HG02852 (cell line): ENCODE data around the gene TES.
"Not testable (repeated sequence)": the region's sequence is repeated elsewhere in the genome, so short reads cannot be mapped to it uniquely, and the experiment has no call there.

Experiments
- ATAC-seq: cut with Tn5 transposase; IDR thresholded peaks from one replicate; pipeline ENCODE4 v1.9.1; 2021; ENCODE audit warnings: mild to moderate bottlenecking, moderate library complexity; ENCODE audit not compliant: unreplicated experiment

Gene TES

DNA sequence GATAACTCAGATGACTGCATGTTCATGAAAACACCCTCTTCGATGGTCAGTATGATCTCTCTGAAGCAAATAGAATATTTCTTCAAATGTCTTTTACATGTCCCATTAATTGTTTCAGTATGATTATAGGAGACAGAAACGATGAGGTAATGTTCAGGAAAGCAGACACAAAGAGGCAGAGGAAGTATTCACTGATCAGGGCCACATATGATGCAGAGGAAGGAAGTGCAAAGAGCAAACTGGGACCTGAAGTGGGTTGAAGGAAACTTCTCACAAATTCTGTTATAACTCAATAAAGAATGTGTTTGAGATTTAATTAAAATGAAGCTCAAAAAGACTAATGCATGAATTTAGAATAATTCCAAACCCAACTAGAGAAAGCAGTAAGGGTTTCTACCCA is 70.5 kb downstream of the TES start:
- ATAC-seq = no peak

DNA sequence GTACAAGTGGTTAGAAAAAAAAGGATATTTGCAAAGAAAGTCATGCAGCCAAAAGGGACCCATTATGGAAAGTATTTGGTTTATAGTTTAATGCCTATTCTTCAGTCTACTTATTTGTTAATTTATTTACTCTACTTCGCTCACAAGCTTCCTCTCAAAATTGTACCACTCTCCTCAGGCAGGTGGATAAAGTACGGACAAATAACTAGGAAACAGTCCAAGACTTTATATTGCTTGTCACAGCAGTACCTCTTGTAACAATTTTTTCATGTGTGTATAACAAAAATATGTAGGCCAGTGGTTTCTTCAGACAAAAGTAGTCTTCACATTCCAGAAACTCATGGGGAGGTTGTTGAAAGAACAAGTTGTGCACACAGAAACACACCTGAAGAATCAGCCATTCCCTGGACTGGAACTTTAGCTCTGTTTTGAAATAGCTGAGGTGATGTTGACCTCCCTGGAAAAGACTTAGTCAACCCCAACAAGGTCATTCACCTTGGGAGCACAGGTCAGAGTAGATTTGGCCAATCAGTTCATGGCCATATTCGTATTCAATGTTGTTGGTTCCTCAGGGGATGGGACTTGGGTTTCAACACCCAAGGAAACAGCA is 73.4 kb downstream of the TES start:
- ATAC-seq = no peak

DNA sequence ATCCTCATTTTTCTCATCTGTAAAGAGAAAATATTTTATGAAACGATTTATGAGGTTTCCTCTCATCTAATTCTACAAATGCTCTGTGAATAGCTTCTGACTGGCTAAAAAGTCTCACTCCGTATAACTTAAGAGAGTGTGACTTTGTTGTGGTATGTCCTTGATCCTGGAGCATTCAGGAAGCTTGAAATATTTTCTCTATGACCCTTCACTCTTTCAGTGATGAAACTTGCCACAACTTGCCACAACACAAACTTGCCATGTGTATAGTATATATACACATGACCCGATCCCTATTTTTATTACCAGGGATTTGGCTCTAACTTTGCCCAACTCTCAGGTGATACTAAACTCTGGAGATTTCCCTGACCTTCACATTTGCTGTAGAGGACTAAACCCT is 74.1 kb downstream of the TES start:
- ATAC-seq = no peak

DNA sequence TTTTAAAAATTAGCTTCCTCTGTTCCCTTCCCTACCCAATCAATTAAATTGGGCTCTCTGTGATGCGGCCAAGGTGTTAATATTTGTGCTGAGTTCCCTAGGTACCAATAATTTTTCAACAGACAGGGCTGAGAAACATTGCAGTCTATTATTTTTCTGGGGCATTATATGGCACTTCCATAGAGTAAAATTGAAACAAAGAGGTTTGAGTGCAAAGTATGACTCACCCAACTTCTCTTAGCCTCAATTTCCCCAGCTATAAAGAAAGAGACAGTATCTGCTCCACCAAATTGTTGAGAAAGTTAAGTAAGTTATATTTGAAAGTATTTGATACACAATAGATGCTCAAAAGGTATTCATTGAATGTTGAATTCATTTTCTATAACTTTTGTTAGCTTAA is 74.9 kb downstream of the TES start:
- no peak for ATAC-seq

DNA sequence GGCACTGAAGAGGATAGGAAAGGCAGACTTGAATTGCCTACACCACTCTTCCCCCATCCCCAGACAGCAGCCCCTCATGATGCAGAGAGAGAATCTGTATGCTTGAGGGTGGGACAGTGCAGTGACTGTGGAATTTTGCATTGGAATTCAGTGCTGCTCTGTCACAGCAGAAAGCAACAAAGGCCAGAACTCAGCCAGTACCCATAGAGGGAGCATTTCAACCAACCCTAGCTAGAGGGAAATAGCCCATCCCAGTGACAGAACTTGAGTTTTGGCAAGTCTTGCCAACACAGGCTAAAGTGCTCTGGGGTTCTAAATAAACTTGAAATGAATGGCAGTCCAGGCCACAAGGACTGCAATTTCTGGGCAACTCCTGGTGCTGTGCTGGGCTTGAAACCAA is 80.4 kb downstream of the TES start:
- ATAC-seq = no peak

DNA sequence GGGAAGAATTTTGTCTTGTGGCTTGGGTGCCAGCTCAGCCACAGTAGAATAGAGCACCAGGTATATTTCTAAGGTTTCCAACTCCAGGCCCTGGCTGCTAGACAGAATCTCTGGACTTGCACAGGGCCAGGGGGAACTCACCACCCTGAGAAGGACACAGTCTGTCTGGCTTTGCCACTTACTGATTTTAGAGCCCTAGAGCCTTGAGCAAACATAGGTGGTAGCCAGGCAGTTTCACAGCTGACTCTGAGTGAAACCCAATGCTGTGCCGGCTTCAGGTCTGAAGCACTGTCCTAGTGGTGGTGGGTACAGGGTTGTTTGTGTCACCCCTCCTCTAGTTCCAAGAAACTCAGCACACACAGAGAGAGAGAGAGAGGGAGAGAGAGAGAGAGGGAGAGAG is 81.6 kb downstream of the TES start:
- ATAC-seq = no peak

DNA sequence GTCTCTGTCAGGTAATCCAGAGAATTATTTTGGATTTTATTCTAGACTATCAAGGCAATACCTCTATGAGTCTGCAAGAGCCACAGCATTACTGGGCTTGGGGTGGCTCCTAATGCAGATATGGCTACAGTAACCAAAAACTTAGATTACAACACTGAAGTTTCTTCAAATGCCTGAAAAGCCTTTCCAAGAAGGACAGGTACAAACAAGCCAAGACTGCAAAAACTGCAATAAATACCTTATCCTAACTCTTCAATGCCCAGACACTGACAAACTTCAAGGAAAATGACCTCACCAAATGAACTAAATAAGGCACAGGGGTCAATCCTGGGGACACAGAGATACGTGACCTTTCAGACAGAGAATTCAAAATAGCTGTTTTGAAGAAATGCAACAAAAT is 82.0 kb downstream of the TES start:
- no peak for ATAC-seq

DNA sequence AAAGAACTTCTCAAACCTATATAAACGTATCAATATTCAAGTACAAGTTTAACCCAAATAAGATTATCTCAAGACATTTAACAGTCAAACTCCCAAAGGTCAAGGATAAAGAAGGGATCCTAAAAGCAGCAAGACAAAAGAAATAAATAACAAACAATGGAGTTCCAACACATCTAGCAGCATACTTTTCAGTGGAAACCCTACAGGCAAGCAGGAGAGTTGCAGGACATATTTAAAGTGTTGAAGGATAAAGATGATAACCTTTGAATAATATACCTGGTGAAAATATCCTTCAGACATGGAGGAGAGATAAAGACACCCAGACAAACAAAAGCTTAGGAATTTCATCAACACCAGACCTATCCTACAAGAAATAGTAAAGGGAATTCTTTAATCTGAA is 82.8 kb downstream of the TES start:
- ATAC-seq = no peak

DNA sequence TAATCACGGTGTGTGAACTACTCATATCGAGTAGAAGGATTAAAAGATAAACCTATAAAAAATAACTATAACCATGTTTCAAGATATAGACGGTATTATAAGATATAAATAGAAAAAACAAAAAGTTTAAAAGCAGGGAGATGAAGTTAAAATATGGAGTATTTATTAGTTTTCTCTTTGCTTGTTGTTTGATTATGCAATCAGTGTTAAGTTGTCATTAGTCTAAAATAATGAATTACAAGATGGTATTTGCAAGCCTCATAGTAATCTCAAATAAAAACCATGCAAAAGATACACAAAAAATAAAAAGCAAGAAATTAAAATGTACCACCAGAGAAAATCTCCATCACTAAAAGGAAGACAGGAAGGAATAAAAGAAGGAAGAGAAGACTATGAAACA is 83.3 kb downstream of the TES start:
- ATAC-seq = no peak

DNA sequence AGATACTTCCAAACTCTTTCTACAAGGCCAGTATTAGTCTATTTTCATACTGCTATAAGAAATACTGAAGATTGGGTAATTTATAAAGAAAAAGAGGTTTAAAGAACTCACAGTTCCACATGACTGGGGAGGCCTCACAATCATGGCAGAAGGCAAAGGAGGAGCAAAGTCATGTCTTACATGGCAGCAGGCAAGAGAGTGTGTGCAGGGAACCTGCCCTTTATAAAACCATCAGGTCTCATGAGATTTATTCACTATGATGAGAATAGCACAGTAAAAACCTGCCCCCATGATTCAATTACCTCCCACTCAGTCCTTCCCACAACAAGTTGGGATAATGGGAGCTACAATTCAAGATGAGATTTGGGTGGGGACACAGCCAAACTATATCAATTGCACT is 85.6 kb downstream of the TES start:
- not testable (repeated sequence) for ATAC-seq

DNA sequence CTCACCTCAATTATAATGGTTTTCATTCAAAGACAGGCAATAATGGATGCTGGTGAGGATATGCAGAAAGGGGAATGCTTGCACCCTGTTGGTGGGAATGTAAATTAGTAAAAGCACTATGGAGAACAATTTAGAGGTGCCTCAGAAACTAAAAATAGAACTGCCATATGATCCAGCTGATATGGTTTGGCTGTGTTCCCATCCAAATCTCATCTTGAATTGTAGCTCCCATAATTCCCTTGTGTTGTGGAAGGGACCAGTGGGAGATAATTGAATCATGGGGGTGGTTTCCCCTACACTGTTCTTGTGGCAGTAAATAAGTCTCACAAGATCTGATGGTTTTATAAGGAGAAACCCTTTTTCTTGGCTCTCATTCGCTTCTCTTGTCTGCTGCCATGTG is 87.7 kb downstream of the TES start:
- no peak for ATAC-seq

DNA sequence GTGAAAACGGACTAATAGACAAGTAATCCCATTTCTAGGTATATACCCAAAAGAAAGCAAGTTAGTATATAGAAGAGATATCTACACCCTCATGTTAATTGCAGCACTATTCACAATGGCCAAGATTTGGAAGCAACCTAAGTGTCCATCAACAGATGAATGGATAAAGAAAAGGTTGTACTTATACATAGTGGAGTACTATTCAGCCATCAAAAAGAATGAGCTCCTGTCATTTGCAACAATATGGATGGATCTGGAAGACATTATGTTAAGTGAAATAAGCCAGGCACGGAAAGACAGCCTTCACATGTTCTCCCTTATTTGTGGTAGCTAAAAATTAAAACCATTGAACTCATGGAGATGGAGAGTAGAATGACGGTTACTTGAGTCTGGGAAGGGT is 88.2 kb downstream of the TES start:
- no peak for ATAC-seq

DNA sequence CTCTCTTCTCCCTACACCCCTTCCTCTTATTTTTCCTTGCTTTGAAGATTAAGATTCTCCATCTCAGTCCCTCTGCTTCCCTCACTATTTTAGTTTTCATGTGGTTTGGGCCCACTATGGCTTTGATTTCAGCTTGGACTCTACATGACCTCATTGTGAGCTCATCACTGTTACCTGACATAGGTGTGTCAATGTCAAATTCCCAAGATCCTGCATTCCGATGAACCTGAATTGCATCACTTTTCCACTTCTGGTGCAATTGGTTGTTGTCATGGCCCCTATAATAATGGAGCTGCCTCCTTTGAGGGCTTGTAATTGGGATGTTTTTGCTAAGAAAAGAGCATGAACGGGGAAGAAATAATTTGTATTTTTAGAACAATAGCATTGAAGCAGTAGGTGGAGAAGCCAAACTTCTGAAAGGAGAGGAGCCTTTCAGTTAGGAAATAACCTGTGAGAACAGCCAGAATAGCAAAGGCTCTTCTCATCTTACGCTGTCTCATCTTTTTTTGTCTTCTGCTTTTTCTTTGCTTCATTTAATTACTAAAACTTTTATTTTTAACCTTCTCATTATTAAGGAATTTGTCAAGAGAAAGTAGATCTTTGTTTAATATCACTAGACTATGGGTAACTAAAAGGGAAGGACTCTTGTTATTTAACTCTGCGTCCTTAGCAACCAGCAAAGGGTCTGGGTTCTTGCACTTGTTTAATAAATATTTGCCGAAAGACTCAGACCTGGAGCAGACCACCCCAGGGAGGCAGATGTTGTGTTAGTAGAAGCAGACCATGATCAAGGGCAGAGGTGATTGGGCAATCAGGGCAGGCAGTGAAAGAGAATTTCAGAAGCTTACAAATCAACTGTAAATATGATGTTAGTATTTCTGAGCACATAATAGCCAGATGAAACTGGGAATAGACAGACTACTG is 95.4 kb downstream of the TES start:
- ATAC-seq = no peak

DNA sequence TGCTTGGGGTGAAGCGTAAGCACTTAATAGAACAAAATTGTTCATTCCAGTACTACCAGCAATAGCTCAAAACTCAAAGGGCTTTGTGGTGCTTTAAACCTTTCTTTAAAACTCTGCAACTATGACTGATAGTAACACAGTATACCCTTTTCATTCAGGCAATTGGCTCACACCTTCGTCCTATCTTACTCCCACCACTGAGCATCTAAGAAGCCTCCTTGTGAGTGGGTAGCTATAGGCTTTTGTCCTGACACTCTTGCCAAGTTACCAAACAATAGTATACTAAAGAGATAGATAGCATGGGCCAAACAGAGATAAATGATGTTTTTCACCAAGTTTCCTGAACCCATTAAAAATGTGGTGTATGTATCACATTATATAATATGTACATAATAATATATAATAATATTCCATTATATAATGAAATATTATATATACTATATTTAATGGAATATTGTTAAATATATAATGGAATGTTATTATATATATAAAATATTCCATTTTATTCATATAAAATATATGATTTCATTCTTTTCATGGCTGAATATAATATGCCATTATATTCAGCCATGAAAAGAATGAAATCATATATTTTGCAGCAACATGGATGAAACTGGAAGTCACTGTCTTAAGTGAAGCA is 96.2 kb downstream of the TES start:
- ATAC-seq = no peak

DNA sequence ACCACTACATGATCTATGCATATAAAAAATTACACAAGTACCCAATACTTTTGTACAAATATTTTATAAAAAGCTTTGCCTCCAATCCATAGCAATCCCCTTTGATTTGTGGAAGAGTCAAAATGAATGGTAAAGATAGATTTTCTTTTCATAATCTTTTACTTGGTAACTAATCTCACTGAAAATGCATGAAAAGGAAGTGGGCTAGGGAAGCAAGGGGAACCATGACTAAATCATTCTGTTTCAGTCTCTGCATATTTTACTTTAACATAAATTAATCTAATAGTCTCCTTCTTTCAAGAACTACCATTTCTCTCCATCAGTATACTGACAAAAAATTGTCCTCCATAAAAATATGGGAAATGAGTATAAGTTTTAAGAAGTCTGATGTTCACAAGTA is 96.9 kb downstream of the TES start:
- no peak for ATAC-seq
